ENCODE data around the gene KCNK3. TPM values are rescaled to one million over a fixed set of nuclear protein-coding genes. Genes with fewer than 3 reads are reported as not detected.

The KCNK3 gene
- total RNA-seq, 2 experiments from 2014 or later, result not detected

- H3K79me2 ChIP-seq (ENCODE audit: insufficient read depth, low read depth, low read length), result peaks cover 8% of the 10 kb centered on the region; the same call in 1 of the 2 replicates
- H3K4me1 ChIP-seq (ENCODE audit: insufficient read depth, low read length, poor library complexity, severe bottlenecking), result peaks cover 47% of the 10 kb centered on the region
- no peaks in the 10 kb centered on the region for H3K9me3 ChIP-seq (ENCODE audit: low read length)
- ChIA-PET POLR2A (interaction anchor here (0.6 to 0.7 kb wide), 2 partner anchors 10 kb away, joined by 3 read pairs; partner anchors contain the start of gene SLC35F6), CTCF (ENCODE audit: unreplicated experiment) (no interaction called here)
- H3K27ac ChIP-seq (ENCODE audit: low read depth, low read length, poor library complexity, severe bottlenecking), result no peak overlapping the region
- TF ChIP-seq, protein P1, sequence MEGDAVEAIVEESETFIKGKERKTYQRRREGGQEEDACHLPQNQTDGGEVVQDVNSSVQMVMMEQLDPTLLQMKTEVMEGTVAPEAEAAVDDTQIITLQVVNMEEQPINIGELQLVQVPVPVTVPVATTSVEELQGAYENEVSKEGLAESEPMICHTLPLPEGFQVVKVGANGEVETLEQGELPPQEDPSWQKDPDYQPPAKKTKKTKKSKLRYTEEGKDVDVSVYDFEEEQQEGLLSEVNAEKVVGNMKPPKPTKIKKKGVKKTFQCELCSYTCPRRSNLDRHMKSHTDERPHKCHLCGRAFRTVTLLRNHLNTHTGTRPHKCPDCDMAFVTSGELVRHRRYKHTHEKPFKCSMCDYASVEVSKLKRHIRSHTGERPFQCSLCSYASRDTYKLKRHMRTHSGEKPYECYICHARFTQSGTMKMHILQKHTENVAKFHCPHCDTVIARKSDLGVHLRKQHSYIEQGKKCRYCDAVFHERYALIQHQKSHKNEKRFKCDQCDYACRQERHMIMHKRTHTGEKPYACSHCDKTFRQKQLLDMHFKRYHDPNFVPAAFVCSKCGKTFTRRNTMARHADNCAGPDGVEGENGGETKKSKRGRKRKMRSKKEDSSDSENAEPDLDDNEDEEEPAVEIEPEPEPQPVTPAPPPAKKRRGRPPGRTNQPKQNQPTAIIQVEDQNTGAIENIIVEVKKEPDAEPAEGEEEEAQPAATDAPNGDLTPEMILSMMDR (conservative IDR thresholded peaks at IDR 0.05; ENCODE audit: low read length), result no peak
- no peak for TF ChIP-seq EZH2phosphoT487 (IDR thresholded peaks at IDR 0.05; ENCODE audit: borderline replicate concordance, low read depth, low read length)
- no peak overlapping the region for H2AFZ ChIP-seq (ENCODE audit: low read length)
- BruUV-seq (replicated peaks), result no TSS peak
- no peaks in the 10 kb centered on the region; the same call in 1 of the 2 replicates for H3K36me3 ChIP-seq (ENCODE audit: insufficient read depth, low read length)
- no peak overlapping the region for H3K4me3 ChIP-seq (ENCODE audit: low read depth, low read length, poor library complexity, severe bottlenecking)
- no peaks in the 10 kb centered on the region for H3K9me2 ChIP-seq (ENCODE audit: insufficient read depth, low read length)
- DNase-seq (ENCODE audit: low spot score), result peak; percentile 45
- no peaks in the 10 kb centered on the region for H4K20me1 ChIP-seq (ENCODE audit: insufficient read depth, low read length)
- H3K4me2 ChIP-seq (ENCODE audit: low read length), result 0 out of 2 replicates have a peak overlapping the region, but pooled peaks have one; percentile 32
- intact Hi-C loops (cut with micrococcal nuclease; ENCODE audit: unreplicated experiment), result no loop called here
These were observed 62.6 kb downstream of the KCNK3 start for GRCh38 chr2:26754972-26755670.

- TF ChIP-seq, protein P1 (conservative IDR thresholded peaks at IDR 0.05; ENCODE audit: low read length), result no peak
- no peak for TF ChIP-seq EZH2phosphoT487 (IDR thresholded peaks at IDR 0.05; ENCODE audit: borderline replicate concordance, low read depth, low read length)
- Histone ChIP-seq H3K27ac (ENCODE audit: low read depth, low read length, poor library complexity, severe bottlenecking) (no peak overlapping the region), H4K20me1 (ENCODE audit: insufficient read depth, low read length) (no peaks in the 10 kb centered on the region), H2AFZ (ENCODE audit: low read length) (no peak overlapping the region), H3K9me3 (ENCODE audit: low read length) (no peaks in the 10 kb centered on the region), H3K36me3 (ENCODE audit: insufficient read depth, low read length) (no peaks in the 10 kb centered on the region; the same call in 1 of the 2 replicates), H3K79me2 (ENCODE audit: insufficient read depth, low read depth, low read length) (peaks cover under 1% of the 10 kb centered on the region; the same call in 1 of the 2 replicates), H3K4me3 (ENCODE audit: low read depth, low read length, poor library complexity, severe bottlenecking) (no peak overlapping the region), H3K4me1 (ENCODE audit: insufficient read depth, low read length, poor library complexity, severe bottlenecking) (peaks cover 37% of the 10 kb centered on the region), H3K9me2 (ENCODE audit: insufficient read depth, low read length) (no peaks in the 10 kb centered on the region), H3K4me2 (ENCODE audit: low read length) (no peak overlapping the region)
- POLR2A ChIA-PET, result interaction anchor here (0.5 kb wide), 1 partner anchor 1178 kb away, joined by 3 read pairs; no protein-coding TSS in a partner anchor
- CTCF ChIA-PET (ENCODE audit: unreplicated experiment), result no interaction called here
- BruUV-seq (replicated peaks), result no TSS peak
- DNase-seq (ENCODE audit: low spot score), result no peak
- intact Hi-C loops (cut with micrococcal nuclease; ENCODE audit: unreplicated experiment), result no loop called here
These were observed 63.8 kb downstream of the KCNK3 start for GRCh38 chr2:26756337-26756736.
